Activated CD8-positive, alpha-beta T cell treated with anti-CD3 and anti-CD28 coated beads, Interleukin-2, amount 10 ng/mL, durations not matched to agents 7 days and 5 days (primary cell): ENCODE results near the gene COL26A1. TPM values are rescaled to one million over a fixed set of nuclear protein-coding genes. Genes with fewer than 3 reads are reported as not detected.
A peak's percentile ranks its signal among the peaks of the same experiment; 100 is the strongest.
"Not testable (repeated sequence)": the region's sequence is repeated elsewhere in the genome, so short reads cannot be mapped to it uniquely, and the experiment has no call there.

Experiments
- ATAC-seq: fragments of 150-1000 bp; cut with Tn5 transposase; one replicate; pipeline ENCODE4 v1.10.0; 2021; ENCODE audit warnings: moderate library complexity
- CTCF ChIA-PET: fragments of 350-600 bp; sonication (Branson Sonifier 250); formaldehyde crosslinking; loops from one replicate; lab custom pipeline; 2021; ENCODE audit warnings: antibody characterized with exemption; lab: Charles Lee
- POLR2A ChIA-PET: fragments of 350-600 bp; sonication (Branson Sonifier 250); formaldehyde crosslinking; loops from one replicate; lab custom pipeline; 2021; ENCODE audit warnings: antibody characterized with exemption; lab: Charles Lee
- DNase-seq: peaks from one replicate; pipeline ENCODE4 v3.0.0-alpha.2; 2020
- H3K27ac Mint-ChIP-seq: one replicate; pipeline ENCODE4 v1.8.0; 2021; ENCODE audit warnings: mild to moderate bottlenecking, mixed read lengths
- H3K27me3 Mint-ChIP-seq: one replicate; pipeline ENCODE4 v1.8.0; 2021; ENCODE audit warnings: low read depth, mixed read lengths
- H3K36me3 Mint-ChIP-seq: one replicate; pipeline ENCODE4 v1.8.0; 2021; ENCODE audit warnings: low read depth, mixed read lengths
- H3K4me1 Mint-ChIP-seq: one replicate; pipeline ENCODE4 v1.8.0; 2021; ENCODE audit warnings: low read depth, mixed read lengths
- H3K4me3 Mint-ChIP-seq: one replicate; pipeline ENCODE4 v1.8.0; 2021; ENCODE audit warnings: mild to moderate bottlenecking, mixed read lengths
- H3K9me3 Mint-ChIP-seq: one replicate; pipeline ENCODE4 v1.8.0; 2022; ENCODE audit warnings: mixed read lengths; ENCODE audit not compliant: insufficient read depth
- total RNA-seq, 2 experiments: library from RNA; stranded (reverse); gene quantifications; one replicate each; pipeline ENCODE4 v1.2.3, GENCODE V29; 2021

The COL26A1 gene
- total RNA-seq, 2 experiments from 2014 or later: not detected

GRCh38 chr7:101487753-101488152 is 125.1 kb downstream of the COL26A1 start:
- Mint-ChIP-seq H3K9me3 (no peaks in the 10 kb centered on the region), H3K4me3 (no peak overlapping the region), H3K27ac (no peak overlapping the region), H3K27me3 (peaks cover 9% of the 10 kb centered on the region), H3K4me1 (no peaks in the 10 kb centered on the region), H3K36me3 (no peaks in the 10 kb centered on the region)
- ATAC-seq (no peak), DNase-seq (no peak)
- POLR2A ChIA-PET: interaction anchor here (1.0 kb wide), 1 partner anchor 29 kb away, joined by 3 read pairs; no protein-coding TSS in a partner anchor
- CTCF ChIA-PET: no interaction called here

DNA sequence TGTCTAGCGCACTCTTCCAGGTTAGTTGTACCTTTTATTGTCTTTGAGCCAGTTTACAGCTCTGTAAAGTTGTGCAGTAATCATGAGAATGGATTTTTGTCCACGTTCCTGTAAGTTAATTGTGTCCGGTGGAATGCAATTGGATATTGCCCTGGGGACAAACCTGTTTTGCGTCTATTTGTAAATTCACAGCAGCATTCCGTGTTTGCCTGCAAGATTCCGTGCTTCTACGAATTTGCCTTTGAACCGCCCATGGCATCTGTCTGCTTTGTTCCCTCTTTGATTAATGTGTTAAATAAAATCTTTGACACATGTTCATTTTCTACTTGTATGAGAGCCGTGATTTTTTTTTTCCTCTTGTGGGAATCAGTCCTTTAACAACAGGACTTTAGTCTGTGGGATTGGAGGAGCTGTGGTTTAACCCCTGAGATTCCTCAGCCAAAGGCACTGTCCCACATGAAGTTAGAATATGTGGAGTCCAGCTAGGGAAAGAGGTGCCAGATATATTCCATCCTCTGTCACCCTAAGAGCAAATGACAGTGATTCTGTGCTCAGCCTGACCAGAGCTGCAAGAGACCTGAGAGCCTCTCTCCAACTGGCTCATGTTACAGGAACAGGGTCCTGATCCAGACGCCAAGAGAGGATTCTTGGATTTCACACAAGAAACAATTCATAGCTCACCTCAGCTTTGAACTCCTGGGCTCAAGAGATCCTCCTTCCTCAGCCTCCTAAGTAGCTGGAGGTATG is 126.3 kb downstream of the COL26A1 start:
- H3K4me1 Mint-ChIP-seq: no peaks in the 10 kb centered on the region
- ChIA-PET POLR2A (interaction anchor here (0.7 kb wide), 1 partner anchor 149 kb away, joined by 3 read pairs; no protein-coding TSS in a partner anchor), CTCF (interaction anchor here (1.0 to 1.4 kb wide), 2 partner anchors 20 to 77 kb away, joined by 3 read pairs; no protein-coding TSS in a partner anchor)
- no peak overlapping the region for H3K27ac Mint-ChIP-seq
- peaks cover 9% of the 10 kb centered on the region for H3K27me3 Mint-ChIP-seq
- no peak overlapping the region for H3K4me3 Mint-ChIP-seq
- no peak for DNase-seq
- no peak for ATAC-seq
- no peaks in the 10 kb centered on the region for H3K9me3 Mint-ChIP-seq
- H3K36me3 Mint-ChIP-seq: no peaks in the 10 kb centered on the region

- H3K27me3 Mint-ChIP-seq, H3K36me3 Mint-ChIP-seq, CTCF ChIA-PET, ATAC-seq, H3K9me3 Mint-ChIP-seq, POLR2A ChIA-PET, H3K27ac Mint-ChIP-seq, H3K4me3 Mint-ChIP-seq, H3K4me1 Mint-ChIP-seq, DNase-seq: not testable (repeated sequence)
Measured at GRCh38 chr7:101490439-101490838, 127.8 kb downstream of the COL26A1 start.

DNA sequence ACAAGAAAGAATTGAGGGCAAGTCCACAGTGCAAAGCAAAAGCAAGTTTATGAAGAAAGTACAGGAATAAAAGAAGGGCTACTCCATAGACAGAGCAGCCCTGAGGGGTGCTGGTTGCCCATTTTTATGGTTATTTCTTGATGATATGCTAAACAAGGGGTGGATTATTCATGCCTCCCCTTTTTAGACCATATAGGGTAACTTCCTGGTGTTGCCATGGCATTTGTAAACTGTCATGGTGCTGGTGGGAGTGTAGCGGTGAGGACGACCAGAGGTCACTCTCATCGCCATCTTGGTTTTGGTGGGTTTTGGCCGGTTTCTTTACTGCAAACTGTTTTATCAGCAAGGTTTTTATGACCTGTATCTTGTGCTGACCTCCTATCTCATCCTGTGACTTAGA is 128.8 kb downstream of the COL26A1 start:
- POLR2A ChIA-PET, ATAC-seq, CTCF ChIA-PET: not testable (repeated sequence)

GRCh38 chr7:101494602-101495329 is 132.1 kb downstream of the COL26A1 start:
- H3K9me3 Mint-ChIP-seq: no peaks in the 10 kb centered on the region
- ChIA-PET CTCF (no interaction called here), POLR2A (no interaction called here)
- ATAC-seq (no peak), DNase-seq (no peak)
- H3K27ac Mint-ChIP-seq: no peak overlapping the region
- no peaks in the 10 kb centered on the region for H3K4me1 Mint-ChIP-seq
- H3K27me3 Mint-ChIP-seq: peaks cover 4% of the 10 kb centered on the region
- H3K4me3 Mint-ChIP-seq: no peak overlapping the region
- no peaks in the 10 kb centered on the region for H3K36me3 Mint-ChIP-seq

More for the DNA sequence above, 128.8 kb downstream of the COL26A1 start:
- H3K9me3 Mint-ChIP-seq, DNase-seq, H3K4me1 Mint-ChIP-seq, H3K4me3 Mint-ChIP-seq, H3K27ac Mint-ChIP-seq, H3K27me3 Mint-ChIP-seq, H3K36me3 Mint-ChIP-seq: not testable (repeated sequence)

DNA sequence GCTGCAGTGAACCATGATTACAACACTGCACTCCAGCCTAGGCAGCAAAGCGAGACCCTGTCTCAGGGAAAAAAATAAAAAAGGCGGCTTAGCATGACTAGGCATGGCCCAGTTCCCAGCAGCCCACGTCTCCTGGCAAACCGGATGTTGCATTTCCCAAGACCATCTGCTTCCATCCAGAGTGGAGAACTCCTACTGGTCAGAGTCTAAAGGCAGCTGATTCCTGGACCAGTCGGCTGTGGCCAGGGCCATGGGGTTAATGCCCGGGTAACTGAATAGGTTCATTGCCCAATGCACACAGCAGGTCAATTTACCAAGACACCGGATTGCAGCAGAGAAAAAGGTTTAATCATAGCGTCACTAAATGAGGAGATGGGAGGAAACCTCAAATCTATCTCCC is 133.3 kb downstream of the COL26A1 start:
- no peaks in the 10 kb centered on the region for H3K4me1 Mint-ChIP-seq
- peaks cover 4% of the 10 kb centered on the region for H3K27me3 Mint-ChIP-seq
- ChIA-PET POLR2A (no interaction called here), CTCF (no interaction called here)
- no peaks in the 10 kb centered on the region for H3K9me3 Mint-ChIP-seq
- no peaks in the 10 kb centered on the region for H3K36me3 Mint-ChIP-seq
- DNase-seq (no peak), ATAC-seq (no peak)
- H3K4me3 Mint-ChIP-seq: no peak overlapping the region
- H3K27ac Mint-ChIP-seq: no peak overlapping the region

GRCh38 chr7:101501351-101501750 is 138.7 kb downstream of the COL26A1 start:
- ATAC-seq: no peak
- H3K36me3 Mint-ChIP-seq: no peaks in the 10 kb centered on the region
- no peak overlapping the region for H3K4me3 Mint-ChIP-seq
- POLR2A ChIA-PET: no interaction called here
- H3K4me1 Mint-ChIP-seq: peaks cover 23% of the 10 kb centered on the region
- no peaks in the 10 kb centered on the region for H3K27me3 Mint-ChIP-seq
- CTCF ChIA-PET: interaction anchor here (1.3 to 1.4 kb wide), 2 partner anchors 60 to 137 kb away, joined by 3 to 4 read pairs; no protein-coding TSS in a partner anchor
- H3K27ac Mint-ChIP-seq: no peak overlapping the region
- no peak for DNase-seq
- H3K9me3 Mint-ChIP-seq: no peaks in the 10 kb centered on the region

GRCh38 chr7:101502466-101503098 is 139.9 kb downstream of the COL26A1 start:
- H3K4me3 Mint-ChIP-seq: no peak overlapping the region
- DNase-seq: no peak
- peaks cover 2% of the 10 kb centered on the region for H3K27me3 Mint-ChIP-seq
- peaks cover 30% of the 10 kb centered on the region for H3K4me1 Mint-ChIP-seq
- no peak overlapping the region for H3K27ac Mint-ChIP-seq
- POLR2A ChIA-PET: no interaction called here
- CTCF ChIA-PET: no interaction called here
- no peaks in the 10 kb centered on the region for H3K9me3 Mint-ChIP-seq
- ATAC-seq: no peak
- H3K36me3 Mint-ChIP-seq: no peaks in the 10 kb centered on the region

DNA sequence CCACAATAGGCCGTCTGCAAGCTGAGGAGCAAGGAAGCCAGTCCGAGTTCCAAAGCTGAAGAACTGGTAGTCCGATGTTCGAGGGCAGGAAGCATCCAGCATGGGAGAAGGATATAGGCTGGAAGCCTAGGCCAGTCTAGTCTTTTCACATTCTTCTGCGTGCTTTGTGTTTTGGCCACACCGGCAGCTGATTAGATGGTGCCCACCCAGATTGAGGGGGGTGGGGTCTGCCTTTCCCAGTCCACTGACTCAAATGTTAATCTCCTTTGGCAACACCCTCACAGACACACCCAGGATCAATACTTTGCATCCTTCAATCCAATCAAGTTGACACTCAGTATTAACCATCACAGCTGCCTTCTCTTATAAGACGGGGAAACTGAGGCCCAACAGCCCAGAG is 142.8 kb downstream of the COL26A1 start:
- H3K9me3 Mint-ChIP-seq, H3K4me3 Mint-ChIP-seq, DNase-seq, H3K36me3 Mint-ChIP-seq, POLR2A ChIA-PET, H3K27ac Mint-ChIP-seq, H3K27me3 Mint-ChIP-seq, ATAC-seq: not testable (repeated sequence)
- CTCF ChIA-PET: interaction anchor here (4.7 kb wide), 1 partner anchor 142 kb away, joined by 31 read pairs; the partner anchor contains the start of gene COL26A1
- peaks cover 35% of the 10 kb centered on the region for H3K4me1 Mint-ChIP-seq

GRCh38 chr7:101506531-101506930 is 143.9 kb downstream of the COL26A1 start:
- ATAC-seq: no peak
- Mint-ChIP-seq H3K27me3 (peaks cover 6% of the 10 kb centered on the region), H3K9me3 (no peaks in the 10 kb centered on the region), H3K27ac (no peak overlapping the region), H3K36me3 (no peaks in the 10 kb centered on the region), H3K4me3 (no peak overlapping the region), H3K4me1 (peaks cover 35% of the 10 kb centered on the region)
- ChIA-PET POLR2A (interaction anchor here (0.8 kb wide), 1 partner anchor 184 kb away, joined by 3 read pairs; no protein-coding TSS in a partner anchor), CTCF (interaction anchor here (0.9 to 4.7 kb wide), 4 partner anchors 144 to 224 kb away, joined by 3 to 31 read pairs (median 6); partner anchors contain the start of genes COL26A1 and IFT22)
- DNase-seq: no peak

DNA sequence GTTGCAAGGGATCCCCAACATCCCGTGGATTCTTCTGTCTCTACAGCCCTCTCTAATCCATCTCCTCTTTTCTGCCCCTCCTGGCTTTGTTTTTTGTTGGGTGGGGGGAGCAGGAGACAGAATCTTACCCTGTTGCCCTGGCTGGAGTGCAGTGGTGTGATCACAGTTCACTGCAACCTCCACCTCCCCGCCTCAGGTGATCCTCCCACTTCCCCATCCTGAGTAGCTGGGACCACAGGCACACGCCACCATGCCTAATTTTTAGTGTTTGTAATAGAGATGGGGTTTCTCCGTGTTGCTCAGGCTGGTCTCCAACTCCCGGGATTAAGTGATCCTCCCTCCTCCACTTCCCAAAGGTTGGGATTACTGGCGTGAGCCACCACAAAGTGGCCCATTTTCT is 144.7 kb downstream of the COL26A1 start:
- peaks cover 37% of the 10 kb centered on the region for H3K4me1 Mint-ChIP-seq
- ChIA-PET CTCF (interaction anchor here (0.9 to 4.7 kb wide), 7 partner anchors 10 to 225 kb away, joined by 3 to 31 read pairs (median 5); partner anchors contain the start of genes COL26A1 and IFT22), POLR2A (no interaction called here)
- DNase-seq (peak; percentile 30), ATAC-seq (peak; percentile 42)
- H3K4me3 Mint-ChIP-seq: peak overlapping the region; percentile 52
- no peaks in the 10 kb centered on the region for H3K9me3 Mint-ChIP-seq
- H3K27ac Mint-ChIP-seq: peak overlapping the region; percentile 5
- no peaks in the 10 kb centered on the region for H3K36me3 Mint-ChIP-seq
- peaks cover 6% of the 10 kb centered on the region for H3K27me3 Mint-ChIP-seq
